GM06990 (cell line): ENCODE measurements around the gene IRS1.

Experiments
- DNase-seq: peaks from one replicate; pipeline ENCODE4 v3.0.0-alpha.2; 2011; ENCODE audit not compliant: insufficient read length; ENCODE audit errors: extremely low read depth
- H3K27me3 ChIP-seq: replicated peaks from 2 replicates; pipeline ENCODE4 v1.6.0; 2011; ENCODE audit warnings: low read length; ENCODE audit not compliant: control insufficient read depth, insufficient read depth
- H3K36me3 ChIP-seq: 2 replicates; pipeline ENCODE4 v1.5.1; 2011; ENCODE audit warnings: low read length; ENCODE audit not compliant: control insufficient read depth, insufficient read depth
- H3K4me3 ChIP-seq: replicated peaks from 2 replicates; pipeline ENCODE4 v1.5.1; 2011; ENCODE audit warnings: low read depth, mild to moderate bottlenecking, control low read depth, low read length
- TF ChIP-seq, protein P1 (sequence below): IDR thresholded peaks from 2 replicates; pipeline ENCODE4 v1.5.1; 2011; ENCODE audit warnings: low read length, control low read depth, mild to moderate bottlenecking, inconsistent platforms; ENCODE audit not compliant: insufficient read depth, poor library complexity, severe bottlenecking

IRS1 gene

DNA sequence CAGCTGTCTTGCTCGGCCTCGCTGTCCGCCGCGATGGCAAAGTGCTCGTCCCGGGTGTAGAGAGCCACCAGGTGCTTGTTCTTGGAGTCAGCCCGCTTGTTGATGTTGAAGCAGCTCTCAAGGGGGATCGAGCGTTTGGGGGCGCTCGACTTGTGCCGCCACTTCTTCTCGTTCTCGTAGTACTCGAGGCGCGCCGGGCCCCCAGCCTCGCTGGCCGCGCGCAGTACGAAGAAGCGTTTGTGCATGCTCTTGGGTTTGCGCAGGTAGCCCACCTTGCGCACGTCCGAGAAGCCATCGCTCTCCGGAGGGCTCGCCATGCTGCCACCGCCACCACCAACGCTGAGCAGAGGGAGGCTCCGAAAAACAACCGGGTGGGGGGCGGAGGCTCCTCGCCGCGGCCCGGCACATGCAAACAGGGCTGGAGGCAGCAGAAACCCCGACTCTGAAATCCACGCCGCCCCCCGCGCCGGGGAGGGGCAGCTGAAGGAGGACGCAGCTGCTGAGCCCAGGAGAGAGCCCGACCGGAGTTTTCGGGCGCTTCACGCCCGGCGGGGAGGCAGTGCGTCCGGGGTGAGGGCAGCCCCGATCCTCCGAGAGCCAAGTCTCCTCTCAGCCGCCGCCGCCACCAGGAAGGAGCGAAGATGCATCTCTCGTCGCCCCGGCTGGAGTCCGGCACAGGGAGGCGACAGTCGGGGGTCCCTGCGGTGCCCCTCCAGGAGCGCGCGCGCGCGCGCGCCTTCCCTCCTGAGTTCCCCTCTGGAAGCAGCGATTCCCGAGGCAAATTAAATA is 1.0 kb downstream of the IRS1 start:
- peak; percentile 68 for DNase-seq

DNA sequence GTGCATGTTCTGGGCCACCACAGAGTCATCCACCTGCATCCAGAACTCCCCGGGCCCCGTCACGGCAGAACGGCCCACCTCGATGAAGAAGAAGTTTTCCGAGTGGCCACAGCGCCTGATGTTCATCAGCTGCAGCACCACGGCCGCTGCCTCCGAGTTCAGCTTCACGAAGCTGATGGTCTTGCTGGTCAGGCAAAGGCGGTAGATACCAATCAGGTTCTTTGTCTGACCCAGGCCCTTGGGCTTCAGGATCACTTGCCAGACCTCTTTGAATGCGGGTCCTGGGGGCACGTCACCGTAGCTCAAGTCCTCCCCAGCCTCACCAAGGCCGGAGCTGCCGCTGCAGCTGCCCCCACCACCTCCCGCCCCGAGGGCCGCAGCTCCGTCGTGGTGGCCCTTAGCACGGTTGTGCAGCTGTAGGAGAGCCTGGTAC is 1.6 kb downstream of the IRS1 start:
- H3K4me3 ChIP-seq = no peak overlapping the region
- TF ChIP-seq, protein P1, sequence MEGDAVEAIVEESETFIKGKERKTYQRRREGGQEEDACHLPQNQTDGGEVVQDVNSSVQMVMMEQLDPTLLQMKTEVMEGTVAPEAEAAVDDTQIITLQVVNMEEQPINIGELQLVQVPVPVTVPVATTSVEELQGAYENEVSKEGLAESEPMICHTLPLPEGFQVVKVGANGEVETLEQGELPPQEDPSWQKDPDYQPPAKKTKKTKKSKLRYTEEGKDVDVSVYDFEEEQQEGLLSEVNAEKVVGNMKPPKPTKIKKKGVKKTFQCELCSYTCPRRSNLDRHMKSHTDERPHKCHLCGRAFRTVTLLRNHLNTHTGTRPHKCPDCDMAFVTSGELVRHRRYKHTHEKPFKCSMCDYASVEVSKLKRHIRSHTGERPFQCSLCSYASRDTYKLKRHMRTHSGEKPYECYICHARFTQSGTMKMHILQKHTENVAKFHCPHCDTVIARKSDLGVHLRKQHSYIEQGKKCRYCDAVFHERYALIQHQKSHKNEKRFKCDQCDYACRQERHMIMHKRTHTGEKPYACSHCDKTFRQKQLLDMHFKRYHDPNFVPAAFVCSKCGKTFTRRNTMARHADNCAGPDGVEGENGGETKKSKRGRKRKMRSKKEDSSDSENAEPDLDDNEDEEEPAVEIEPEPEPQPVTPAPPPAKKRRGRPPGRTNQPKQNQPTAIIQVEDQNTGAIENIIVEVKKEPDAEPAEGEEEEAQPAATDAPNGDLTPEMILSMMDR = no peak
- DNase-seq = no peak
- no peaks in the 10 kb centered on the region for H3K36me3 ChIP-seq
- H3K27me3 ChIP-seq = no peaks in the 10 kb centered on the region

More for the DNA sequence above, 1.0 kb downstream of the IRS1 start:
- no peaks in the 10 kb centered on the region for H3K36me3 ChIP-seq
- TF ChIP-seq, protein P1 = peak; percentile 45
- H3K27me3 ChIP-seq = no peaks in the 10 kb centered on the region
- peak overlapping the region; percentile 63 for H3K4me3 ChIP-seq

DNA sequence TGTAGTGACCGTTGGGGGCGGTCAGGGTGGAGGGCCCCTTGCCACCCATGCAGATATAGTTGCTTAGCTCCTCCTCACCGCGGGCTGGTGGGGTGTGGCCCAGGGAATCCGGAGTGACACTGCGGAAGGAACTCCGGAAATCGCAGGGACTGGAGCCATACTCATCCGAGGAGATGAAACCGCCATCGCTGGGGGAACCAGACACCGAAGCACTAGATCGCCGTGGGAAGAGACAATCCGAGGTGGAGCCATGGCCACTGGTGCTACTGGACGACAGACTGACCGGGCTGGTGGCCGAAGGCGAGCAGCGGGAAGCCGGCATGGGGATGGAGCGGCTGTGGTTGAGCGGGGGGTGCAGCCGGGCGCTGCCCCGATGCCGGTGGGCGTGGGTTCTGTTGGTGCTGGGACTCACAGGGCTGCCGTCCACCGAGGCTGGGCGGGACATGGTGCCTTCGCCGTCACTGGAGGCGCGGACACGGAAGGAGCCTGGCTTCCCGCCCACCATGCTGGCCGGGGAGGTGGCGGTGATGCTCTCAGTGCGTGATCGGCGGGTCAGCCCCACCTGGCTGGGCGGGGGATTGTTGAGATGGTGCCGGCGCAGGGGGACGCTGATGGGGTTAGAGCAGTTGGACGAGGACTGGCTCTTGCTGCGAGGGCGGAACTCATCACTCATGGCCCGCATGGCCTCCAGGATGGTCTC is 2.2 kb downstream of the IRS1 start:
- H3K36me3 ChIP-seq = no peaks in the 10 kb centered on the region
- no peaks in the 10 kb centered on the region for H3K27me3 ChIP-seq
- H3K4me3 ChIP-seq = no peak overlapping the region
- TF ChIP-seq, protein P1 = no peak
- DNase-seq = peak; percentile 13

DNA sequence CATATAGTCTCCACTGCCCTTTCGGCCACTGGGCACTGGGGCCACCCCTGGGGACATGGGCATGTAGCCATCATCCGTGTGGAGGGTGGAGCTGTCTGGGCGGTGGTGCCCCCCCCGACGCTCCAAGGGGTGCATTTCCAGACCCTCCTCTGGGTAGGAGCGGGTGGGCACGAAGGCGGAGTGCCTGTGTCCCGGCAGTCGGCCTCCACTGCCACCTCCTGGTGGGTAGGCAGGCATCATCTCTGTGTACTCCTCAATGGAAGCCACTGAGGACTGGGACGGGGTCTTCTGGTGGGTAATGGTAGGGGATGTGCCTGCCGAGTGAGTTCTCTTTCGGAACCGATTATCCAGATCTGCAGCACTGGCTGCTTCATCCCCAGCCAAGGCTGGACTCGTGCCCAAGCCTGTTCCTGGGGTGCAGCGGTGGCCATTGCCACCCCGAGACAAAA is 2.8 kb downstream of the IRS1 start:
- Histone ChIP-seq H3K27me3 (no peaks in the 10 kb centered on the region), H3K36me3 (no peaks in the 10 kb centered on the region), H3K4me3 (no peak overlapping the region)
- TF ChIP-seq, protein P1 = peak; percentile 53
- peak; percentile 9 for DNase-seq

DNA sequence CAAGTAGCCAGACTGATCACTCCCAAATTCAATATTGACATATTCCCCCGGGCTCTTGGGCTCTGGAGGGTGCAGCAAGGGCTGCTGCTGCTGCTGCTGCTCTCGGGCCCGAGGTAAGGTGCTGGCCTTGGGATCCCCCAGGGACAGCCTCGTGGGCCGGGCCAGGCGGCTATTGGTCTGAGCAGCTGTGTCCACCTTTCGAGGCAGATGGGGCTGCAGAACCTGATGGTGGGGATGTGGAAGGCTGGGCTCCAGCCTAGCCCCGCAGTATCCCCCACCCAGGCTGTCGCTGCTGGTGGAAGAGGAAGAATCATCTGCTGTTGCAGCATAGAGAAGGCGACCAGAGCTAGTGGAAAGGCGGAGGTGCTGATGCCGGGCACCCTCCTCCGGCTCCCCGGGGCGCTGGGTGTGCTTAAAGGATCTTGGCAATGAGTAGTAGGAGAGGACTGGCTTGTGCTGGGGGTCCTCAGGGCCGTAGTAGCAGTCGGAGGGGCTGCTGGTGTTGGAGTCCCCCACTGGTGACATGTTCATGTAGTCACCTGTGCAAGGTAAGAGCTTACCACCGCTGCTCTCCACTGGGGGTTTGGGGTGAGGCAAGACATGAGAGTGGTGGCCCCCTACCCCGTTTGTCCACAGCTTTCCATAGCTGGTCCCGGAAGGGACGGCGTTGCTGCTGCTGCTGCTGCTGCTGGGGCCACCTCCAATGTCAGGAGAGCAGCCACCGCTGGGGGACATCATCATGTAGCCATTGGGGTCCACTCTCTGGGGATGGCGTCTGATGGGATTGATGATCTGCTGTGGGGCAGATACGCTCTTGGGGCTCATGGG is 3.4 kb downstream of the IRS1 start:
- no peak overlapping the region for H3K4me3 ChIP-seq
- TF ChIP-seq, protein P1 = no peak
- H3K36me3 ChIP-seq = no peaks in the 10 kb centered on the region
- H3K27me3 ChIP-seq = no peaks in the 10 kb centered on the region
- DNase-seq = peak; percentile 9
